SU-DHL-6 (cell line): ENCODE measurements around the gene BICDL2.

Source experiments
- H2AFZ ChIP-seq: fragments of 200-600 bp; sonication (generic); 2 replicates; pipeline ENCODE4 v1.6.1; 2014; ENCODE audit warnings: low read depth, mild to moderate bottlenecking, moderate library complexity, mixed read lengths, antibody characterized with exemption, low read length; ENCODE audit not compliant: severe bottlenecking
- H3F3A ChIP-seq: fragments of 200-600 bp; shearing (Covaris generic); 2 replicates; pipeline ENCODE4 v1.6.0; 2016; ENCODE audit warnings: antibody characterized with exemption, mild to moderate bottlenecking; ENCODE audit not compliant: insufficient read depth
- H3K27ac ChIP-seq: fragments of 200-600 bp; sonication (generic); 2 replicates; pipeline ENCODE4 v1.5.1; 2016; ENCODE audit warnings: low read depth, mild to moderate bottlenecking, low read length, moderate library complexity, mixed read lengths
- H3K27me3 ChIP-seq: fragments of 200-600 bp; sonication (generic), shearing (Covaris generic); 2 replicates; pipeline ENCODE4 v1.6.0; 2014; ENCODE audit warnings: mild to moderate bottlenecking, low read length
- H3K36me3 ChIP-seq: fragments of 200-600 bp; sonication (generic); 2 replicates; pipeline ENCODE4 v1.6.1; 2014; ENCODE audit warnings: mild to moderate bottlenecking, low read length, mixed read lengths
- H3K4me2 ChIP-seq: fragments of 300-600, 200-600 bp; shearing (Covaris generic), sonication (generic); 2 replicates; pipeline ENCODE4 v1.6.0; 2014; ENCODE audit warnings: low read length, low read depth, mild to moderate bottlenecking; ENCODE audit not compliant: poor library complexity, severe bottlenecking
- H3K4me3 ChIP-seq: fragments of 200-600 bp; sonication (generic); 2 replicates; pipeline ENCODE4 v1.5.1; 2014; ENCODE audit warnings: antibody characterized with exemption, low read length, mild to moderate bottlenecking, mixed read lengths; ENCODE audit not compliant: insufficient read depth, poor library complexity, severe bottlenecking
- H3K79me2 ChIP-seq: fragments of 200-600 bp; sonication (generic); 2 replicates; pipeline ENCODE4 v1.6.1; 2014; ENCODE audit warnings: mild to moderate bottlenecking, low read length, moderate library complexity; ENCODE audit not compliant: insufficient read depth
- H3K9ac ChIP-seq: fragments of 200-600 bp; sonication (generic); 2 replicates; pipeline ENCODE4 v1.7.0; 2014; ENCODE audit warnings: mild to moderate bottlenecking, low read length
- H3K9me2 ChIP-seq: fragments of 200-600 bp; sonication (generic); replicated peaks from 2 replicates; pipeline ENCODE4 v1.6.1; 2014; ENCODE audit warnings: low read length; ENCODE audit not compliant: insufficient read depth
- H3K9me3 ChIP-seq: fragments of 200-600 bp; sonication (generic); 2 replicates; pipeline ENCODE4 v1.6.1; 2014; ENCODE audit warnings: low read length, mixed read lengths; ENCODE audit not compliant: insufficient read depth
- H4K20me1 ChIP-seq: fragments of 200-600 bp; sonication (generic); 2 replicates; pipeline ENCODE4 v1.6.1; 2014; ENCODE audit warnings: low read depth, mild to moderate bottlenecking, antibody characterized with exemption, low read length, moderate library complexity, mixed read lengths
- EZH2phosphoT487 ChIP-seq: fragments of 200-600 bp; sonication (generic), shearing (Covaris generic); conservative IDR thresholded peaks from 2 replicates; pipeline ENCODE4 v1.6.1; 2018; ENCODE audit warnings: mild to moderate bottlenecking, antibody characterized with exemption, low read length, moderate library complexity, mixed read lengths
- TF ChIP-seq, protein P1 (sequence below): fragments of 200-600 bp; sonication (generic); IDR thresholded peaks from one replicate; pipeline ENCODE4 v1.5.1; 2017; ENCODE audit warnings: antibody characterized with exemption, mild to moderate bottlenecking, low read length, moderate library complexity; ENCODE audit not compliant: insufficient read depth, poor library complexity, severe bottlenecking

The BICDL2 gene

DNA sequence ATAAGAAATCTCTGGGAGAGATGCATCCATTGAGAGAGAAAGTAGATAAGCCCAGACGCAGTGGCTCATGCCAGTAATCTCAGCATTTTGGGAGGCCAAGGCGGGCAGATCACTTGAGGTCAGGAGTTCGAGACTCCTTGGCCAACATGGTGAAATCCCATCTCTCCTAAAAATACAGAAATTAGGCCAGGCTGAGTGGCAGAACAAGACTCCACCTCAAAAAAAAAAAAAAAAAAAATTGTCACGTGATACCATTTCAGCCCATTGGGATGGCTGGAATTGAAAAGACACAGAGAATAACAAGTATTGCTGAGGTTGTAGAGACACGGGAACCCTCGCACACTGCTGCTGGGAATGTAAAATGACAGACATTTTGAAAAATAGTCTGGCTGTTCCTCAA is 25.8 kb upstream of the BICDL2 start:
- H3K9me3 ChIP-seq: no peaks in the 10 kb centered on the region
- 0 out of 2 replicates have a peak, but pooled peaks cover 4% of the 10 kb centered on the region for H3F3A ChIP-seq
- H3K79me2 ChIP-seq: no peaks in the 10 kb centered on the region
- H3K27ac ChIP-seq: no peak overlapping the region
- no peak overlapping the region for H3K4me2 ChIP-seq
- no peaks in the 10 kb centered on the region for H3K36me3 ChIP-seq
- H4K20me1 ChIP-seq: no peaks in the 10 kb centered on the region
- no peaks in the 10 kb centered on the region for H3K27me3 ChIP-seq
- no peaks in the 10 kb centered on the region for H3K9me2 ChIP-seq
- TF ChIP-seq EZH2phosphoT487: no peak
- TF ChIP-seq, protein P1, sequence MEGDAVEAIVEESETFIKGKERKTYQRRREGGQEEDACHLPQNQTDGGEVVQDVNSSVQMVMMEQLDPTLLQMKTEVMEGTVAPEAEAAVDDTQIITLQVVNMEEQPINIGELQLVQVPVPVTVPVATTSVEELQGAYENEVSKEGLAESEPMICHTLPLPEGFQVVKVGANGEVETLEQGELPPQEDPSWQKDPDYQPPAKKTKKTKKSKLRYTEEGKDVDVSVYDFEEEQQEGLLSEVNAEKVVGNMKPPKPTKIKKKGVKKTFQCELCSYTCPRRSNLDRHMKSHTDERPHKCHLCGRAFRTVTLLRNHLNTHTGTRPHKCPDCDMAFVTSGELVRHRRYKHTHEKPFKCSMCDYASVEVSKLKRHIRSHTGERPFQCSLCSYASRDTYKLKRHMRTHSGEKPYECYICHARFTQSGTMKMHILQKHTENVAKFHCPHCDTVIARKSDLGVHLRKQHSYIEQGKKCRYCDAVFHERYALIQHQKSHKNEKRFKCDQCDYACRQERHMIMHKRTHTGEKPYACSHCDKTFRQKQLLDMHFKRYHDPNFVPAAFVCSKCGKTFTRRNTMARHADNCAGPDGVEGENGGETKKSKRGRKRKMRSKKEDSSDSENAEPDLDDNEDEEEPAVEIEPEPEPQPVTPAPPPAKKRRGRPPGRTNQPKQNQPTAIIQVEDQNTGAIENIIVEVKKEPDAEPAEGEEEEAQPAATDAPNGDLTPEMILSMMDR: no peak
- H3K4me3 ChIP-seq: no peak overlapping the region
- no peak overlapping the region for H3K9ac ChIP-seq
- H2AFZ ChIP-seq: no peak overlapping the region

DNA sequence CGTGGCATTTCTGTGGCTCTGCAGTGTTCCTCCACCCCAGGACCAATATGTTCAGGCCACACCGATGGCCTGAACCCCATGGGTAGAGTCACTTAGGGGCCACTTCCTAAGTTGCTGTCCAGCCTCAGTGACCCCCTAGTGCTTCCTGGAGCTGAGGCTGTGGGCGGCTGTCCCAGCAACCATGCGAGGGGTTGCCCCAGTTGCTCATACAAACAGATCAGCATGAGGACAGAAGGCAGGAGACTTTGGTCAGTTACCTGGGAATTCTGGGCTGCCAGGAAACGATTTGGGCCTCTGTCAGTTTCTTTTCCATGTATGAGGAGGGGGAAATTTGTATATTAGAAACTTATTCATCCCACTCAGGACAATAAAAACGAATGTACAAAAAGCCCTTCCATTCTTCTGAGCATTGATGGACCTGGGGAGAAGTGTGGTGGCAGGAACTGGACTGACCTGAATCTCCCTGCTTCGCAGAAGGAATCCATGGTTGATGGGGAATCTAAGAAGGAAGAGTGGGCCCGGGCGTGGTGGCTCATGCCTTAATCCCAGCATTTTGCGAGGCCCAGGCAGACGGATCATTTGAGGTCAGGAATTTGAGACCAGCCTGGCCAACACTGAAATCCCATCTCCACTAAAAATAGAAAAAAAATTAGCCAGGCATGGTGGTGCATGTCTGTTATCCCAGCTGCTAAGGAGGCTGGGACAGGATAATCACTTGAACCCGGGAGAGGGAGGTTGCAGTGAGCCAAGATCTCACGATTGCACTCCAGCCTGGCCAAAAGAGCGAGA is 23.8 kb upstream of the BICDL2 start:
- Histone ChIP-seq H3K27ac (no peak overlapping the region), H3K9me3 (no peaks in the 10 kb centered on the region), H3K79me2 (no peaks in the 10 kb centered on the region), H3K36me3 (no peaks in the 10 kb centered on the region), H3F3A (0 out of 2 replicates have a peak, but pooled peaks cover 4% of the 10 kb centered on the region), H3K9ac (no peak overlapping the region), H3K4me2 (no peak overlapping the region), H2AFZ (no peak overlapping the region), H4K20me1 (no peaks in the 10 kb centered on the region), H3K4me3 (no peak overlapping the region), H3K9me2 (no peaks in the 10 kb centered on the region), H3K27me3 (no peaks in the 10 kb centered on the region)
- TF ChIP-seq, protein P1: no peak
- no peak for TF ChIP-seq EZH2phosphoT487

DNA sequence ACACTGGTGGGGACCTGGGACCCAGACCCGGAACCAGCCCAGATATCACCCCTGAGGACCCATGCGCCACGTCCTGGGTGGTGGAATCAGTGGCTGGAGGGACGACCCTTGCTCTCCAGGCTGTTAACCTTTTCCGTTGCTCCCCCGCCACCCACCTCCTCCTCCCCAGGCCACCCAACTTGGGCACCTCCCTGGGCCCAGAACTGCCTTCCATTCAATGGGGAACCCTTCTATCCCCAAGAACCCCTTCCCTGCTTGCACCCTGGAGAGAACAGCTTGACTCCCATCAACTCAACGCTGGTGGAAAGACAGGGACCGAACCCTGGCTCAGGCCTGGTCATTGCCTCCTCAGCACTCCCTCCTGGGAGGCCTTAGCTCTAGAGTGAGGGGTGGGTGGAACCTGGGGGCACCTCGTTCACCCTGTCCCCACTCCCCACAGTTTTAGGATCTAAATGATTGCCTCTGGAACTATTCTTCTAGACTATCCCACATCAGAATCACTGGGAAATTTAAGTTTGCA is 23.0 kb upstream of the BICDL2 start:
- H3K27me3 ChIP-seq: no peaks in the 10 kb centered on the region
- H3K9me2 ChIP-seq: no peaks in the 10 kb centered on the region
- H4K20me1 ChIP-seq: no peaks in the 10 kb centered on the region
- H3K9ac ChIP-seq: peak overlapping the region; percentile 96
- no peaks in the 10 kb centered on the region for H3K36me3 ChIP-seq
- TF ChIP-seq, protein P1: no peak
- no peak for TF ChIP-seq EZH2phosphoT487
- H3K79me2 ChIP-seq: no peaks in the 10 kb centered on the region
- H2AFZ ChIP-seq: peak overlapping the region; percentile 49
- H3K9me3 ChIP-seq: no peaks in the 10 kb centered on the region
- no peak overlapping the region for H3K27ac ChIP-seq
- H3K4me2 ChIP-seq: peak overlapping the region; percentile 57
- 0 out of 2 replicates have a peak, but pooled peaks cover 4% of the 10 kb centered on the region for H3F3A ChIP-seq
- peak overlapping the region; percentile 35 for H3K4me3 ChIP-seq
